Neural cell (in vitro differentiated cells): ENCODE results near the gene ZCCHC24.

ENCODE experiments used
- CTCF ChIP-seq: fragments of 450-650 bp; IDR thresholded peaks from 2 replicates; pipeline ENCODE4 v1.5.1; 2014; ENCODE audit warnings: antibody characterized with exemption, mild to moderate bottlenecking, moderate library complexity; ENCODE audit not compliant: poor library complexity, severe bottlenecking
- EZH2 ChIP-seq: fragments of 200-600, 300-800 bp; shearing (Covaris generic), sonication (generic); IDR thresholded peaks from 2 replicates; pipeline ENCODE4 v1.6.1; 2014; ENCODE audit warnings: antibody characterized with exemption, low read length, borderline replicate concordance, mild to moderate bottlenecking; ENCODE audit not compliant: insufficient read depth, poor library complexity, severe bottlenecking
- SMC3 ChIP-seq: fragments of 450-650 bp; conservative IDR thresholded peaks from 2 replicates; pipeline ENCODE4 v1.6.1; 2014; ENCODE audit warnings: antibody characterized with exemption, mild to moderate bottlenecking, moderate library complexity; ENCODE audit not compliant: poor library complexity

- TF ChIP-seq CTCF (no peak), SMC3 (no peak), EZH2 (no peak)
Measured at GRCh38 chr10:79418886-79419595, 26.4 kb downstream of the ZCCHC24 start.
